OCI-M1 (cell line): ENCODE measurements around the gene VPS26B.
"Not testable (repeated sequence)": the region's sequence is repeated elsewhere in the genome, so short reads cannot be mapped to it uniquely, and the experiment has no call there.

Experiments
- DNase-seq: peaks from one replicate; lab custom pipeline; 2025; lab: John Stamatoyannopoulos, UW

Gene VPS26B

GRCh38 chr11:134231958-134232659 lies 7.6 kb downstream of the VPS26B start:
- no peak for DNase-seq

- DNase-seq, result peak; percentile 68
These were observed 9.3 kb downstream of the VPS26B start for GRCh38 chr11:134233729-134234179.

DNA sequence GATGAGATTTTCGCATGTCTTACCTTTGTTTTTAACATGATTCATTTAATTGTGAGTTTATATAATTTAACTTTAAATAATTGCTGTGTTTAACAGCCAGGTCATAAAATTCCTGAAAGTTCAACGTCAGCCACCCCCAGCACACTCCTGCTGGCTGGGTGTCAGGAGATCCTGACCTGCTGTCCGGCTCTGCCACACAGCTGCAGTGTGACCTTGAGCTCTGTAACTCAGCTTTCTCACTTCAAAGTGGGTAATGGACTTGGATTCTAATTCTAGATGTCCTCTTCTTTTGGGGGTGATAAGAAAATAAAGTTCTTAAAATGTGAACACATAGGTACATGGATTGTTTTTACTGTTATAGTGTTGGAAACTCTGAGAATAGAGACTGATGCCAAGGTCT lies 10.9 kb downstream of the VPS26B start:
- no peak for DNase-seq

DNA sequence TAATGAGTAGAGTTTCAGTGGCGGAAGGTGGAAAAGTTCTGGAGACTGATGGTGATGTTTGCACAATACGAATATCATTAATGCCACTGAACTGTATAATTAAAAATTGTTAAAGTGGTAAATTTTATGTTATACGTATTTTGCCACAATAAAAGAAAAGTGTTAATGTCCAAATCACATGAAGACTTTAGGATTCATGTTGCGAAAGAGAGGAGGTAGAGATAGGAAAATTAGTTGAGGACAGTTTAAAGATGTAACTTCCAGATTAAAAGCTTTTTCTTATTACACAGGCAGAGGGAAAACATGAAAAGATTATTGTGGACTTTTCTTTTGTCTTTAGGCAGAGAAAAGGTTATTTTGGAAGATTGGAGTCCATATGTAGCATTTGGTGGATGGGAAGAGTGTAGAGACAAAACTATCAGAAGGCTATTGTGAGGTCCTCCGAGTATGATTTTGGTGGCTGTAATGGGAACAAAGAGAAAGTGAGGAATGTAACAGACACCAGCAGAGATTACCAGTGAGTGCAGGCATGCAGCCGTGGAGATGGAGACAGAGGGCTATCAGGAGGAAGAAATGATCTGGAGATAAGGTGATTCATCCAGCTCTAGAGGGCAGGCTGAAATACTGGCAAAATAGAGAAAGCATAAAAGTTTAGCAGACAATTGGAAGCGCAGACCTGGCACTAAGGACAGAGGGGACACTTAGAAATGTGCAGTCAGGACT lies 12.5 kb downstream of the VPS26B start:
- DNase-seq, result no peak

DNA sequence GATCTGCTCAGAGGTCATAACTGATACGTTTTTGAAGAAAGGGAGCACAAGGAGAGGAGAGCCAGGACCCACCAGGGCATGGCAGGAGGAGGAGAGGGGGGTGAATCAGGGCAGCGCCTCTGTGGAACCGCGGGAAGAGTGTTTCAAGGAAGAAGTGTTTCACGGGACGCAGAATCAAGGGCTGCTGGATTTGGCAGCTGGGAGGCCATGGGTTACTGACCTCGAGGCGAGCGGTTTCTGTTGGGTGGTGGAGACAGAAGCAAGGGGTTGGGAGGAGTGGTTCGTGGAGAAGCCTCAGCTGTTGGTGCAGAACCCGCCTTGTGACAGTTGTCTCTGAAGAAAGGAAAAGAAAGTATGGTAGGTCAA lies 13.1 kb downstream of the VPS26B start:
- no peak for DNase-seq

DNA sequence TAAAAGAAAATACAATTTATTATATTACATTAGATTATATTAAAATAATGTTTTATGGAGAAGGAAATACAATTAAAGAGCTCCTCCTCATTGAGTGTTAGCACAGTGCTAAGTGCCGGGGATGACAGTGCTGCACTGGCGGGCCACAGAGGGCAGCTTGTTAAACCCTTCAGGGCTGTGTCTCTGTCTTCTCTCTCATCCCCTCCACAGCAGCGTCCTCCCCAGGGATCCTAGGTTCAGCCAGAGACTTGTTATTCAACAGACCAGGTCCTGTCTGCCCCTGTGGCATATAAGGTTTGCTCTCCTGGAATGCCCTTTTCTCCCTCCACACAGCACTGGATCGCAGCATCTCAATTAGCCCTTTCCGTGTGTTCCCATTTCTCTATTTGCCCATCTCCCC lies 14.5 kb downstream of the VPS26B start:
- DNase-seq, result no peak

GRCh38 chr11:134240592-134240991 lies 16.1 kb downstream of the VPS26B start:
- DNase-seq, result no peak

GRCh38 chr11:134242376-134242775 lies 17.9 kb downstream of the VPS26B start:
- no peak for DNase-seq

- no peak for DNase-seq
These were observed 19.4 kb downstream of the VPS26B start for GRCh38 chr11:134243913-134244312.

GRCh38 chr11:134244593-134244992 lies 20.1 kb downstream of the VPS26B start:
- DNase-seq, result peak; percentile 27

GRCh38 chr11:134245434-134245833 lies 21.0 kb downstream of the VPS26B start:
- DNase-seq, result no peak

DNA sequence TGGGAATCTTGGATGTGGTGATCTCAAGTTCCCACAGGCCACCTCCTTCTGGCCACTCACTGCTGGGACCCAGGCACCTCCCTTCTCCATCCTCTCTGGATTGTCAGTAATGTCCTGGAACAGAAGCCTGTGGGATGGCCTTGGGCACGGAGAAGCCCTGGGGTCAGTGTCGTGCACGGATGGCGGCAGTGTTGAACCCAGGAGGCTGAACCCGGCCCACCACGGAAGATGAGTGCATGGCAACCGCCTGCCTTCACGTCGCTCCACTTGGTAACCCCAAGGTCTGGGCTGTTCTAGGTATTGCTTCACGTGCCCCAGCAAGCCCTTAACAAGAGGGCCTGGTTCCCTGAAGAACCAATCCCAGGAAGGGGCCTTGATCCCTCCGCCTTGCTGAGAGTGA lies 21.6 kb downstream of the VPS26B start:
- no peak for DNase-seq

- no peak for DNase-seq
These were observed 22.2 kb downstream of the VPS26B start for GRCh38 chr11:134246678-134247077.

DNA sequence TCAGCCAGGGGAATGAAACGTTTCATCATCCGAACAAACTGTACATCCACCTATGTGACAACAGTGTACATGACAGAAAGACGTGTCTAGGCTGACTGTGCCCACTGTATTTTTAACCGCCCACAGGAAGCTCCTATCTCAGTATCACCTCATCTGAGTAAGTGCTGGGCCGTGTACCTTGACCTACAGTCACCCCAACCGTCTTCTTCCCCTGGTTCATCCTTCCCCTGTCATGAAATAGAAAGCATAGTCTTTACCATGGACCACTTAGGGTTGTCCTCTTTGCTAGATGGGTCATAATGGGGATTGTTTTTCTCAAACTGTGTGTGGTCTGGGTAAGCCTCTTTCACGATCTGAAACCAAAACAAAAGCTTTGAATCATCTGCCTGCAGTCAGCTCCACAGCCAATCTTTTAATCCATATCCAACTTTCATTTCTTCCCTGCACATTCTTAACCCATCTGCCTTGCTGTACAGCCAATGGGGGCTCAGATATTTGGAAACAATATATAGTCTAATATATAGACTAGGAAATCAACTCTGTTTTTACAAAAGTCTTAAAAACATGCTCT lies 24.5 kb downstream of the VPS26B start:
- no peak for DNase-seq

DNA sequence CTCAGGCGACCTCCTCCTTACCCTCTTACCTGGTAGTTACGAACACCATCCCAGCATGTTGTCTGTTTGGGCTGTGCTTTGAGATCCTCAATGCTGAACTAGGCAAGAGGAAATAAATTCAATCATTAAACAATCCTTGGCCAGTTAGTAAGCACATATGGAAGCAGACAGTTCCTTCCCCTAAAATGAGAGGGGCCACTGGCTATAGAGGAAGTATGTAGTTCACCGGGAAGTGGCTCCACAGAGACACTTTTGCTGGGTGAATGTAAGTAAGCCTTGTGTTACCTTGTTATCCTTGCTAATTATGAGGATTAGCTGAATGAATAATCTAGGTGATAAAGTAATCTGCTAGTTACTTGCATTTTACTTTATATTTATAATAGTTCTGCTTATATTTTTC lies 25.8 kb downstream of the VPS26B start:
- no peak for DNase-seq

- DNase-seq, result no peak
These were observed 26.2 kb downstream of the VPS26B start for GRCh38 chr11:134250675-134251074.

DNA sequence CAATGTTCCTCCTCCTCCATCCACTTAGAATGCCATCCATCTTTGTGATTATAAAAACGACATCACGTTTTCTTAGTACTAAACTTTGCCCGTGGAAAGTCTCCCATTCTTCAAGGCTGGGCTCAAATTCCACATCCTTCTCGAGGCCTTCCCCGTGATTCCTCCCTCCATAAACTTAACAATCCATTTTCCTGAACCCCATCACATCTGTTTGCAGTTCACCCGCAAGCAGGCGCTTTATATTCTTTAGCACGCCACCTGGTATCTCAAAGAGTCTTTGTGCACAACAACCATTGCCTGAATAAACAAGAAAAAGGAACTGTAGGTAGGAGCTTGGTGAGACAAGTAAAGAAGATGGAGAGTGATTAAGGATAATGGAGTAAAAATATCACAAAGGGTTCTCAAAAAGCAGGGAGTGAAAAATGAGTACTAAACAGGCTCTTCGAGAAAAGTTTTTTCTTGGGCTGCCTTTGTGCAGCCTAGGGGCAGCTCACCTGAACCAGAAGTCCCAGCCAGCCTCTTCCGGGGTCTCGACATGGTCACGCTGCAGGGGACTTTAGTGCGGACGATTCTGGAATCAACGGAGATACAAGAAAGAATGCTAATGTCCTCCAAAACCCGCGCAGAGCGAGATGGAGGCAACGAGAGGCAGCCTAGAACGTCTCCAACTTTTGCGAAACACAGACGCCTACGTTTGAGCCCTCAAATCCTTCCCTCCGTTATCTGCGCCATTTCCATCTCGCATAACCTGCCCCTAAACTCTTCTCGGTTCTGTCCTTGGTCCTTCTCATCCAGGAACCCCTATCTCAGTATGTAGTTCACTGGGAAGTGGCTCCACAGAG lies 28.1 kb downstream of the VPS26B start:
- peak; percentile 85 for DNase-seq

- peak; percentile 99 for DNase-seq
These were observed 28.9 kb downstream of the VPS26B start, which contains the start of the genes ACAD8 and THYN1 for GRCh38 chr11:134253188-134253993. TSS of gene ACAD8 (plus strand) at chr11:134253568. CDS start at chr11:134253601, 33 bp downstream. TSS of gene THYN1 (minus strand) at chr11:134253352. CDS start at chr11:134252882, 470 bp downstream.

DNA sequence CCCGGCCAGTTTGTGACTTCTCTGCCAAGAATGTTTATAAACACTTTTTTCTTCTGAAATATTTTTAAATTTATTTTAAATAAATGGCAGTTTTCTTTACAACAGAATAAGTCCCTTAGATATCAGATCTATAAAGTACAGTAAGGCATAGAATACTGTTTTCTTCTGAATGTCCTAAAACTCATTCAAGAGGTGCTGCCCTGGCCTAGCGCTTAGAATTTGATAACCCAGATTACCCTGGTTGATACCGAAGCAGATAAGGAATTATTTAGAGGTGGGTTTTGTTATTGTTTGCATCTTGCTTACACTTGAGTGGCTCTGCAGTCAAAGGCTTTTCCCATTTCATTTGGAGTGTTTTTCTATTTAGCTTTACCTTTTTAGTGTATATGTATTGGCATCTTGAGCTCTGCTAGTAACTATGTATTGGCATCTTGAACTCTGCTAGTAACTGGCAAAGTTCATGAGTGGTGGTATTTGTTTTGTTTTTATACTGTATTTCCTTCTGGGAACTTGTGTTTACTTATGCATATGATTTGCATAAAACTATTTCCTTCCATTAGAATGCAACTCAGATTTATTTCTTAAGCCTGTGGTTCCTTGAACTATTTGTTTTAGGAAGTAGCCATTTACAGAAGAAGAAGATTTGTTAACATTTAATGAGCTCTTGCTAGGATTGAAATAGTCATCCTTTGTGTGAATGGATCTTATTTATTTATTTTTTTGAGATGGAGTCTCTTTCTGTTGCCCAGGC lies 30.1 kb downstream of the VPS26B start:
- DNase-seq, result peak; percentile 40

DNA sequence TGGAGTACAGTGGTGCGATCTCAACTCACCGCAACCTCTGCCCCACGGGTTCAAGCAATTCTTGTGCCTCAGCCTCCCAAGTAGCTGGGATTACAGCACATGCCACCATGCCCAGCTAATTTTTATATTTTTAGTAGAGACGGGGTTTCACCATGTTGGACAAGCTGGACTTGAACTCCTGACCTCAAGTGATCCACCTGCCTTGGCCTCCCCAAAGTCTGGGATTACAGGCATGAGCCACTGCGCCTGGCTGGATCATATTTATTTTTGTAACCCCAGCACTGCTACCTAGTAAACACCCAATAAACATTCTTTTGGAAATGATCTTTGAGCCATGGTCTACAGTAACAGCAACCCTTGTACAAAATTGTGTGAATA lies 30.7 kb downstream of the VPS26B start:
- DNase-seq, result not testable (repeated sequence)

DNA sequence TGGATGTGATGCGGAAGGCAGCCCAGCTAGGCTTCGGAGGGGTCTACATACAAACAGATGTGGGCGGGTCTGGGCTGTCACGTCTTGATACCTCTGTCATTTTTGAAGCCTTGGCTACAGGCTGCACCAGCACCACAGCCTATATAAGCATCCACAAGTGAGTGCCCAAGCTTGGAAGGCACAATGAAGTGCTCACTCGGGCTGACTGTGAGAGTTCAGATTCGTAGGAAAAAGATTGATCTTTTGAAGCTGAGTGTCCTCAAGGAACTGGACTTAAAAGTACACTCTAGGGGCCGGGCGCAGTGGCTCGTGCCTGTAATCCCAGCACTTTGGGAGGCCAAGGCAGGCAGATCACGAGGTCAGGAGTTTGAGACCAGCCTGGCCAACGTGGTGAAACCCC lies 32.6 kb downstream of the VPS26B start:
- DNase-seq, result no peak
